H7 (cell line): Measurements from ENCODE around the gene RNF183. TPM values are rescaled to one million over a fixed set of nuclear protein-coding genes. Genes with fewer than 3 reads are reported as not detected.
"Not testable (repeated sequence)": the region's sequence is repeated elsewhere in the genome, so short reads cannot be mapped to it uniquely, and the experiment has no call there.

ENCODE experiments used
- DNase-seq: peaks from one replicate; pipeline ENCODE4 v3.0.0; 2012
- H3K27me3 ChIP-seq: 2 replicates; pipeline ENCODE4 v1.6.0; 2011; ENCODE audit warnings: mild to moderate bottlenecking, low read length; ENCODE audit not compliant: control insufficient read depth, insufficient read depth
- H3K36me3 ChIP-seq: replicated peaks from 2 replicates; pipeline ENCODE4 v1.5.1; 2011; ENCODE audit warnings: low read length; ENCODE audit not compliant: control insufficient read depth, insufficient read depth
- H3K4me3 ChIP-seq: 2 replicates; pipeline ENCODE4 v1.5.1; 2011; ENCODE audit warnings: low read depth, mild to moderate bottlenecking, control low read depth, low read length, moderate library complexity; ENCODE audit not compliant: insufficient read depth
- total RNA-seq: library from RNA; depleted of rRNA; stranded (reverse); fragments of >200 nt; shearing (Covaris generic); gene quantifications from 2 replicates; pipeline ENCODE4 v1.2.3, GENCODE V29; 2014

The RNF183 gene
- total RNA-seq, 1 experiment from 2014 or later = not detected

DNA sequence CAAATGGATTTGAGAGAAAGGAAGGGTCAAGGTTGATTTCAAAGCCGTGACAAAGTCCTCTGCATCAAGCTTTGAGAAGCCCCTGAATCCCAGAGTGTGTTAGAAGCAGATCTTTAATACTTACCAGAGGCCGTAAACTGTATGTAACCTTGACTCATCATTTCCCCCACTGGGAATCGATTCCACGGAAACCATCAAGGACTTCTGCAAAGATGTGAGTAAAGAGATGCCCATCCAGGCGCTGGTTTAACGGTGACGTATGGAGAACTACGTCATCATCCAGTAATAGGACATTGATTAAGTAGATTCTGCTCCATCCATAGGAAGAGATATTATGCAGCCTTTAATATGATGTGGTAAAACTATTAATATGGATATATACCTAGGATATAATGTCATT, 1.6 kb downstream of the RNF183 start:
- no peak for DNase-seq
- Histone ChIP-seq H3K4me3 (no peak overlapping the region), H3K36me3 (no peaks in the 10 kb centered on the region), H3K27me3 (no peaks in the 10 kb centered on the region)

DNA sequence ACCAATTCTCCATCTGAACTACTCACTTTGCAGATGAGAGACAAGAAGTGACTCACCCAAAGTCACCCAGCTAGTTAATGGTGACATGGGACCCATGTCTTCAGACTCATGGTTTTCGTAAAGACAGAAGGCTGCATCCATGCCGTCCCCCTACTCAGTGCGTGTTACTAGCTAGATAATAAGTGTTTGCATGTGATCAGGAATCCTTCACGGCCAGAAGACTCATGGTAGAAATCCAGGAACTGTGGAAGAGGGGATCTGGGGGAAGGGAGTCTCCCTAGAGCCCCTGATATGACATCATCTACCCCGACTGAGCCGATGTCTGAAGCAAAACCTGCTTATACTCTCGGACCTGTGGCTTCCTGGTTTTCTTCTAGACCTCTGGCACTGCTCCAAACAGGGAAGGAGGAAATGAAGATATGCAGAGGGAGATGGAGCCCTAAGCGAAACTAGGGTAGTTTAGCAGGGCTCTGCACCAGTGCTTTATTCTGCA, 3.3 kb downstream of the RNF183 start:
- Histone ChIP-seq H3K27me3 (no peaks in the 10 kb centered on the region), H3K36me3 (no peaks in the 10 kb centered on the region), H3K4me3 (no peak overlapping the region)
- no peak for DNase-seq

DNA sequence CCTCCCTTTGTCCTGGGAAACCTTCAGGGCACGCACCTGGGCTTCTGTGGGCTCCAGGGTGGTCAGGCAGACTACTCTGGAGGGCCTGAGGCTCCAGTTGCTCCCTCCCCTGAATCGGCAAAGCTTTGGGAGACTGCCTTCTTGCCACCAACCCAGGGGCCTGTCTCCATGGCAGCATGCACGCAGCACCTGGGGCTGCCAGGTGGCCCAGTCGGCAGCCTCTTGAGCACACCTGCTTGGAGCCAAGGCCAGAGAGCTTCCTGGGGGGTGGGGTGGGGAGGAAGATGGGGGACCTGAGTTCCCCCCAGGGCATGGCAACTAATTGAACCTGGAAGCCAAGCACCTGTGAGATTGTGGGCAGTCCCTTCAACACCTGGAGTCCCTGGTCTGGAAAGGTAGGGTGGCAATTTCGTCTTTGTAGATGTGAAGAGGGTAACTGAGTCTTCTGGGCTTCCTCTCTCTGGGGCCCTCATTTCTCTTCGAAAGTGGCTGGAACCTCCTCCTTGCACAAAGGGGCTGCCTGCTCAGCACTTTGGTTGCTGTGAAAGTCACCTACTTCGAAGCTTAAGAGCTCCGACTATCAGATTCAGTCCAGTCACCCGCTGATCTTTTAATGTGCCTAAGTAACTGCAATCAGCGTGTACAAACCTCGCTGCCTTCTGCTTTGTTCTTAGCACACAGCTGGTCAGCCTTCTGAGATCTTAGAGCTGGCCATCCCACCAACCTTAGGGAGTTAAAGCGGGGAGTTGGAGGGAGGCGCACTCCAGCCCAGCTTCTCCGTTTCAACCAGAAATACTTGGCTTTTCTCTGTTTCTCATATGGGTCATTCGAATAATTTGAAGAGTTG, 4.0 kb downstream of the RNF183 start:
- Histone ChIP-seq H3K27me3 (no peaks in the 10 kb centered on the region), H3K4me3 (no peak overlapping the region), H3K36me3 (no peaks in the 10 kb centered on the region)
- peak; percentile 44 for DNase-seq

DNA sequence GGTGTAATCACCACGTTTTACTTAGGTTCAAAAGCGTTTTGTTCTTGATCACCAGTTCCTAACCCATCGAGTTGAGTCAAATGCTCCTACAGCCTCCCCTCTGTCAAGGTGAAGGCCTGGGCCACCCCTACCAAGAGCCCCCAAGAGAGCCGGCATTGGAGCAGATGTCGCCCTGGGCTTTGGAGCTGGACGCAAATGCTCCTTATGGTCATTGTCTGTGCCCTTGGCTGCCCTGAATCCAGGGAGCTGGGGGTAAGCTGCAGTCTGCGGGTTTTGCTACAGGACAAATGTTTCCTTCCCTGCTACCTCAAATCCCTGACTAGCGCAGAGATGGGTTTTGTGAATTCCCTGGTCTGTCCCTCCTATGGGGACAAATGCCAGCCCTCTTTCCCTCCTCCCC, 4.9 kb downstream of the RNF183 start:
- Histone ChIP-seq H3K27me3 (no peaks in the 10 kb centered on the region), H3K4me3 (no peak overlapping the region), H3K36me3 (no peaks in the 10 kb centered on the region; the same call in 1 of the 2 replicates)
- no peak for DNase-seq

- Histone ChIP-seq H3K27me3 (no peaks in the 10 kb centered on the region), H3K4me3 (no peak overlapping the region), H3K36me3 (peaks cover 5% of the 10 kb centered on the region)
- no peak for DNase-seq
Measured at GRCh38 chr9:113296796-113297558, 6.2 kb downstream of the RNF183 start.

- DNase-seq, H3K4me3 ChIP-seq, H3K36me3 ChIP-seq, H3K27me3 ChIP-seq: not testable (repeated sequence)
Measured at GRCh38 chr9:113296247-113296646, 6.9 kb downstream of the RNF183 start.

- Histone ChIP-seq H3K4me3 (no peak overlapping the region), H3K27me3 (no peaks in the 10 kb centered on the region), H3K36me3 (peaks cover 27% of the 10 kb centered on the region)
- no peak for DNase-seq
Measured at GRCh38 chr9:113293285-113293878, 9.8 kb downstream of the RNF183 start.

GRCh38 chr9:113290052-113290607, 13.0 kb downstream of the RNF183 start:
- Histone ChIP-seq H3K27me3 (no peaks in the 10 kb centered on the region), H3K36me3 (peaks cover 43% of the 10 kb centered on the region), H3K4me3 (no peak overlapping the region)
- DNase-seq = no peak

DNA sequence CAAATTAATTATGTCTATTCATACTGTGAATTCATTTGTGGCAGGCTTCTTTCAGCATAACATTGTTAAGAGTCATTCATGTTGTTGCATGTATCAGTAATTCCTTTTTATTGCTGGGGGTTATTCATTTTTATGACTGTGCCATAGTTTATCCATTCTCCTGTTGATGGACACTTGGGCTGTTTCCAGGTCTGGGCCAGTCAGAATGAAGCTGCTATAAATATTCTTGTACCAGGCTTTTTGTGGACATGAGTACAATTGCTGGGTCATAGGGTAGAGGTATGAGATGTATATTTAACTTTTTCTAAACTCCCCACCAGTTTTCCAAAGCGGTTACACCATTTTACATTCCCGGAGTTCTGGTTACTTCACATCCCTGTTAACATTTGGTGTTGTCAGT, 14.1 kb downstream of the RNF183 start:
- peaks cover 49% of the 10 kb centered on the region for H3K36me3 ChIP-seq
- no peak for DNase-seq

DNA sequence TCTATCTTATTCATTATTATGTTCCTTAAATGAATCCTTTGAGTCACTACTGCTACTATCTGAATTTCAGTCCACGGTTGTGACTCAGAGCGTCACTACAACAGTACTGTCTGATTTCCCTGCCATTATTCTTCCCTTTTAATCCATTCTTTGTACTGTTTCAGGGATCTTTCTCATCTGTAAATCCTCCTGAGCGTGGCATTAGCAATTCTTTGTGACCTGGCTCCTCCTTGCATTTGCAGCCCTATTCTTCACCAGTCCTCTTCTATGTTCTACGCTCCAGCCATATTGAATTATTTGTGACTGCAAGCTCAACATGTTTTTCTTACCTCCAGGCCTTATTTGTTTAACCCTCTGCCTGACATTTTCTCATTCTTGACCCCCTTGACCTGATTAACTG, 21.8 kb downstream of the RNF183 start:
- no peak overlapping the region for H3K4me3 ChIP-seq
- H3K36me3 ChIP-seq = peaks cover 54% of the 10 kb centered on the region

More for the DNA sequence above, 14.1 kb downstream of the RNF183 start:
- Histone ChIP-seq H3K4me3 (no peak overlapping the region), H3K27me3 (no peaks in the 10 kb centered on the region)

GRCh38 chr9:113278840-113279239, 24.3 kb downstream of the RNF183 start:
- Histone ChIP-seq H3K4me3 (no peak overlapping the region), H3K36me3 (peaks cover 39% of the 10 kb centered on the region)

More for the DNA sequence above, 21.8 kb downstream of the RNF183 start:
- no peak for DNase-seq
- no peaks in the 10 kb centered on the region for H3K27me3 ChIP-seq

GRCh38 chr9:113275157-113276131, 27.7 kb downstream of the RNF183 start, which contains the start of the genes CDC26 and PRPF4:
TSS of gene CDC26 (minus strand) at chr9:113275572. CDS start at chr9:113272507, 3,065 bp downstream.
TSS of gene PRPF4 (plus strand) at chr9:113275658. CDS start at chr9:113275744, 86 bp downstream.
- Histone ChIP-seq H3K36me3 (peaks cover 22% of the 10 kb centered on the region), H3K27me3 (no peaks in the 10 kb centered on the region), H3K4me3 (peak within 1 kb of the TSS; percentile 69)
- peak; percentile 96 for DNase-seq

More at GRCh38 chr9:113278840-113279239, 24.3 kb downstream of the RNF183 start:
- no peak for DNase-seq
- no peaks in the 10 kb centered on the region for H3K27me3 ChIP-seq

- no peaks in the 10 kb centered on the region for H3K27me3 ChIP-seq
- peak; percentile 74 for DNase-seq
- peaks cover 13% of the 10 kb centered on the region for H3K36me3 ChIP-seq
- H3K4me3 ChIP-seq = peak overlapping the region; percentile 69
Measured at GRCh38 chr9:113274474-113275156, 28.6 kb downstream of the RNF183 start.
